PC-3 (cell line): ENCODE results near the gene OGA. TPM values are rescaled to one million over a fixed set of nuclear protein-coding genes. Genes with fewer than 3 reads are reported as not detected.

Experiments
- ATAC-seq: fragments of 200-7000 bp; cut with Tn5 transposase; 2 replicates; pipeline ENCODE4 v1.9.1; 2020; ENCODE audit warnings: mild to moderate bottlenecking, moderate library complexity
- BruUV-seq: library from RNA; stranded (reverse); fragments of 400-500 nt; replicated peaks from 2 replicates; lab custom pipeline; 2021; lab: Mats Ljungman, UMichigan
- CTCF ChIA-PET: fragments of 300-600 bp; sonication (Branson Sonifier 250); formaldehyde crosslinking; loops from one replicate; lab custom pipeline; 2022; ENCODE audit warnings: antibody characterized with exemption; lab: Charles Lee
- POLR2A ChIA-PET: fragments of 300-600 bp; sonication (Branson Sonifier 250); formaldehyde crosslinking; loops from one replicate; lab custom pipeline; 2022; ENCODE audit warnings: antibody characterized with exemption; ENCODE audit not compliant: unreplicated experiment; lab: Charles Lee
- DNase-seq: peaks from one replicate; pipeline ENCODE4 v3.0.0-alpha.2; 2015
- H2AFZ ChIP-seq: fragments of 300-600 bp; sonication (generic); 2 replicates; pipeline ENCODE4 v1.6.0; 2016; ENCODE audit warnings: antibody characterized with exemption, low read length
- H3F3A ChIP-seq: fragments of 300-600 bp; sonication (generic); one replicate; pipeline ENCODE4 v1.6.0; 2017; ENCODE audit warnings: antibody characterized with exemption, low read length, control low read depth, mild to moderate bottlenecking; ENCODE audit not compliant: unreplicated experiment
- H3K27ac ChIP-seq: fragments of 300-600 bp; sonication (generic); 2 replicates; pipeline ENCODE4 v1.5.1; 2016; ENCODE audit warnings: mild to moderate bottlenecking, low read length
- H3K27me3 ChIP-seq: fragments of 300-600 bp; sonication (generic); 2 replicates; pipeline ENCODE4 v1.6.1; 2016; ENCODE audit warnings: low read length, mixed read lengths
- H3K36me3 ChIP-seq: fragments of 300-600 bp; sonication (generic); 2 replicates; pipeline ENCODE4 v1.6.1; 2016; ENCODE audit warnings: low read depth, mixed run types, low read length, mixed read lengths
- H3K4me1 ChIP-seq: fragments of 300-600 bp; sonication (generic); 2 replicates; pipeline ENCODE4 v1.5.1; 2016; ENCODE audit warnings: low read length; ENCODE audit not compliant: insufficient read depth
- H3K4me2 ChIP-seq: fragments of 300-600 bp; sonication (generic); 2 replicates; pipeline ENCODE4 v1.6.0; 2016; ENCODE audit warnings: low read length
- H3K4me3 ChIP-seq: fragments of 300-600 bp; sonication (generic); 2 replicates; pipeline ENCODE4 v1.5.1; 2016; ENCODE audit warnings: mild to moderate bottlenecking, low read length, mixed read lengths
- H3K79me2 ChIP-seq: fragments of 300-600 bp; sonication (generic); 2 replicates; pipeline ENCODE4 v1.6.1; 2017; ENCODE audit warnings: low read length, mixed read lengths
- H3K9ac ChIP-seq: fragments of 300-600 bp; sonication (generic); 2 replicates; pipeline ENCODE4 v1.6.0; 2016; ENCODE audit warnings: mild to moderate bottlenecking, low read length
- H3K9me2 ChIP-seq: fragments of 300-600 bp; sonication (generic); replicated peaks from 2 replicates; pipeline ENCODE4 v1.6.1; 2016; ENCODE audit warnings: mixed run types, low read length, mixed read lengths
- H3K9me3 ChIP-seq: fragments of 300-600 bp; sonication (generic); 2 replicates; pipeline ENCODE4 v1.6.1; 2016; ENCODE audit warnings: low read length, mixed read lengths
- H4K20me1 ChIP-seq: fragments of 300-600 bp; sonication (generic); 2 replicates; pipeline ENCODE4 v1.6.1; 2016; ENCODE audit warnings: low read length, mixed read lengths
- CTCF ChIP-seq: fragments of 300-600 bp; sonication (generic); conservative IDR thresholded peaks from 2 replicates; pipeline ENCODE4 v1.5.1; 2017; ENCODE audit warnings: antibody characterized with exemption, low read depth, mild to moderate bottlenecking, low read length
- EZH2 ChIP-seq: fragments of 300-600 bp; sonication (generic); IDR thresholded peaks from one replicate; pipeline ENCODE4 v1.6.1; 2017; ENCODE audit warnings: antibody characterized with exemption, mild to moderate bottlenecking, low read length; ENCODE audit not compliant: unreplicated experiment
- EZH2phosphoT487 ChIP-seq: fragments of 300-600 bp; sonication (generic); IDR thresholded peaks from 2 replicates; pipeline ENCODE4 v1.6.1; 2018; ENCODE audit warnings: mild to moderate bottlenecking, antibody characterized with exemption, low read length, borderline replicate concordance
- intact Hi-C: fragments of 100-400 bp; cut with micrococcal nuclease; formaldehyde crosslinking; loops from 2 replicates; pipeline ENCODE4 v1.9.0; 2023
- total RNA-seq: library from RNA; depleted of rRNA; stranded (reverse); fragments of >200 nt; gene quantifications from 2 replicates; pipeline ENCODE4 v1.2.3, GENCODE V29; 2014

The OGA gene
- total RNA-seq, 1 experiment from 2014 or later, result 42.7 TPM

- Histone ChIP-seq H3K9me3 (no peaks in the 10 kb centered on the region), H3K9ac (no peak overlapping the region), H3K4me3 (no peak overlapping the region), H3K27ac (no peak overlapping the region), H3K27me3 (peaks cover 9% of the 10 kb centered on the region; the same call in 1 of the 2 replicates), H3K4me1 (peaks cover 20% of the 10 kb centered on the region), H3K4me2 (no peak overlapping the region), H2AFZ (no peak overlapping the region), H3F3A (no peaks in the 10 kb centered on the region), H3K9me2 (no peaks in the 10 kb centered on the region), H4K20me1 (no peaks in the 10 kb centered on the region), H3K36me3 (no peaks in the 10 kb centered on the region; the same call in 1 of the 2 replicates), H3K79me2 (peaks cover 18% of the 10 kb centered on the region)
- ATAC-seq (no peak), DNase-seq (no peak)
- intact Hi-C loops, result no loop called here
- TF ChIP-seq CTCF, result no peak
- no peak for TF ChIP-seq EZH2
- no peak for TF ChIP-seq EZH2phosphoT487
- CTCF ChIA-PET, result interaction anchor here (1.3 kb wide), 1 partner anchor 176 kb away, joined by 6 read pairs; no protein-coding TSS in a partner anchor
- BruUV-seq, result no TSS peak
- POLR2A ChIA-PET, result no interaction called here
These were observed 39.3 kb downstream of the OGA start for GRCh38 chr10:101778781-101779543.

- Histone ChIP-seq H3K36me3 (no peaks in the 10 kb centered on the region; the same call in 1 of the 2 replicates), H3K79me2 (peaks cover 18% of the 10 kb centered on the region), H3K27ac (no peak overlapping the region), H3F3A (no peaks in the 10 kb centered on the region), H3K27me3 (peaks cover 9% of the 10 kb centered on the region; the same call in 1 of the 2 replicates), H4K20me1 (no peaks in the 10 kb centered on the region), H2AFZ (no peak overlapping the region), H3K4me3 (no peak overlapping the region), H3K9ac (no peak overlapping the region), H3K4me1 (peaks cover 20% of the 10 kb centered on the region), H3K4me2 (no peak overlapping the region), H3K9me3 (no peaks in the 10 kb centered on the region), H3K9me2 (no peaks in the 10 kb centered on the region)
- DNase-seq (no peak), ATAC-seq (no peak)
- BruUV-seq, result no TSS peak
- CTCF ChIA-PET, result interaction anchor here (1.3 kb wide), 1 partner anchor 176 kb away, joined by 6 read pairs; no protein-coding TSS in a partner anchor
- no peak for TF ChIP-seq CTCF
- TF ChIP-seq EZH2phosphoT487, result no peak
- no peak for TF ChIP-seq EZH2
- POLR2A ChIA-PET, result no interaction called here
- intact Hi-C loops, result no loop called here
These were observed 40.0 kb downstream of the OGA start for GRCh38 chr10:101778151-101778780.
